ENCODE measurements around the gene FTCDNL1.

The FTCDNL1 gene

DNA sequence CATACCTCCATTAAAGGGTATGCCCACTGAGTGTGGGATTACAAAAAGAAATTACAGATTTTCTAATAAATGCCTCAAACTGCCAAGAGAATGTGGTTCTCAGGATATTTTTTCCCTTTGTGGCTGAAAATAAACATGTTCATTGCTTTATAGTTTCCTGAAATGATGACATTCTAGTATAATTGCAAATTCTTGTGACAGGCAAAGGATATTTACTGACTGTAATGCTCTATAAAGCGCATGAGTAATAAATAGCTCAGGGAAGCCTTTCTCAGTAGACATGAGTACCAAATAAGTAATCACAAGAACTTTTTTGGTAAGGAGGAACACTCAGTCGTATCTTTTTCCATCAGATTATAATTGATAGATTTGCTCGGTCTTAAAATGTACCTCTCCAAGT is 72.3 kb downstream of the FTCDNL1 start:
- DNase-seq: no peak

- DNase-seq: no peak
Observed at GRCh38 chr2:199777916-199778315, 73.1 kb downstream of the FTCDNL1 start.

DNA sequence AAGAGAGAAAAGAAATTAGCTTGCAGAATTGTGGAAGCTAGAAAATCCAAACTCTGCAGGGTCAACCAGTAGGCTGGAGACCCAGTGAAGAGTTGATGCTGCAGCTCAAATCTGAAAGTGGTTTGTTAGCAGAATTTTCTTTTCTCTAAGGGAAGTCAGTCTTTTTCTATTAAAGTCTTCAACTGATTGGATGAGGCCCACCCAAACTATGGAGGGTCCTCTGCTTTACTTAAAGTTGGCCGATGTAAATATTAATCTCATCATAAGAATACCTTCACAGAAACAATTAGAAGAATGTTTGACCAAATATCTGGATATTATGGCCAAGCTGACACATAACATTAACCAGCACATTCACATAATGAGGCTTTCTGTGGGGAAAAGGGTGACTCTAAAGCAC is 73.7 kb downstream of the FTCDNL1 start:
- DNase-seq: no peak

GRCh38 chr2:199775267-199775666 is 75.7 kb downstream of the FTCDNL1 start:
- no peak for DNase-seq

- DNase-seq: no peak
Observed at GRCh38 chr2:199772035-199772976, 78.7 kb downstream of the FTCDNL1 start.

DNA sequence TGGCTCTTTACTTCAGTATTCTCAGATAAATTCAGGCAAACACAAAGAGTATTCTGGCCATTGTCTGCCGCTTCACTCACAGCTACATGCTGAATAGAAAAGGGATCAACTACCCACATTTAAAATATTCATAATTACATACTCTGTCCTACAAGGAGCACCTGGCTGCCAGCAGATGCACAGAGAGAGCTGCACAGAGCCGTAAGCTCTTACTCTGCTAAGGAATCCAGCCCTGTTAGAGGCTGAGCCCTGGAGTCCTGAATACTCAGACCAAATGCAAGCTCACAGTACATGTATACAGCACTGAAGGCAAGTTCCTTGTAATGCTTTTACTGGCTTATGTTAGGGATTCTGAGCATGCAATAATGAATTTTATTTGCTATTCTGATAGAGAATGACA is 80.3 kb downstream of the FTCDNL1 start:
- DNase-seq: no peak

- DNase-seq: no peak
Observed at GRCh38 chr2:199765646-199766045, 85.3 kb downstream of the FTCDNL1 start.

DNA sequence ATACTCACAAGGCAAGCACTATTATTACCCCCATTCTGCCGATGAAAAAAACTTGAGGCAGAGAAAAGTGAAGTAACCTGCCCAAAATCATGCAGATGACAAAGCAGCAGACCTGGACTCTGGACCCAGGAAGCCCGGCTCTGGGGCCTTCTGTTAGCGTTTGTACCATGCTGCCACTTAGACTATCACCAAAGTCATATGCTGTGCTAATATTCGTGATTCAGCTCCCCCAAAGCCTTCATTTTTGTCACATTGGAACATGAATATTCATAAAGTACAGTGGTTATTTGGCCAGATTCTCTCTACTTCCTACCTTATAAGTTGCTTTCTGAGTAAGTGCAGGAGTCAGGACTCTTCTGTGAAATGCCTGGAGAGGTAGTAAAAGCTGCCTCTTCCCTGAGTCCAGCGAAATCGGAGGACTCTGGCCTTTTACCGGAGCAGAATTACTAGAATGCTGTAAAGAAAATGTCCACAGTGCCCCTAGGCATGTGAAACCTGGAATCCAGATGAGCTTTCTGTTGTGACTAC is 86.7 kb downstream of the FTCDNL1 start:
- DNase-seq: no peak

DNA sequence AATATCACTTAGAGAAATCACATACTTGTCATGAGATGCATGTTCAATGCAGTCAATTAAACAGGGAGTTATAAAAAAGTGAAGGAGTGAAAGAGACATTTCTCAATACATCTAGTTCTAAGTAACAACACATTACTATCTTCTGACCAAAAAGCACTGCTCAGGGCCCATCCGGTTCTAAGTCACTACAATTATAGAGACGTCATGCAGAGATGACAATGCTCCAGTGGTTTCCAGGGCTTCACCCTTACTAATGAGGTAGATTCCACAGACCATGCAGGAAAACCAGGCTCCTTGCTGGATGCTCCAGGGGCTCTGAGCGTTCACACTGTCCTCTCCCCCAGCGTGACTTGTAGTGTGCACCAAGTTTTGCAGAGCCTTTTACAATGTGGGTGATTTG is 88.0 kb downstream of the FTCDNL1 start:
- DNase-seq: no peak

GRCh38 chr2:199760574-199760973 is 90.4 kb downstream of the FTCDNL1 start:
- no peak for DNase-seq

DNA sequence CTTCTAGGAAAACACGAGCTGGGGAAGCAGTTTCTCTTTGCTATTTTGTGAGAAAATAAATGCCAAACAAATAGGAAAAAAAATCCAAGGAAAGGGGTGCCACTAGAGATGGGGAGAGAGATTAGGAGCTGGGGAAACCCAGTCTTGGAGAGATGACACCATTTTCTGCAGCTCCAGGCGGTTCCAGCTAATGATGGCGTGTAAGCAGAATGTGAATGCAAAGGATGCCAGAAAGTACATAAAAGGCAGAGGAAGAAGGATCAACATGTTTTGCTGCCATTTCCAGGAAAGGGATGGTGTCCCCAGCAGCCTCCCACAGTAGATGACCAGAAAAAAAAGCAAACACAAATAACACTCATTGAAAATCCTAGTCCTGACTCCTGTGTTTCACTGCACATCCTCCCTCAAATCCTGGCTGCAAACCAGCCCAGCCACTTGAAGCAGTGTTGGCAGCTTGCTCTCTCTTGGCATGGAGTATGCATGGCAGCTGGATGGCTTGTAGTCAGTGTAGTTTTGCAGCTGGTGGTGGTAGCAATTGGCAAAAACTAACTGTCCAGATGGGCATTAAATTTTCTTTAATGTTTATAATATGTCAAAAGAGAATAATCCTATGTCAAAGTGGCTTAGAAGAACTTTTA is 93.6 kb downstream of the FTCDNL1 start:
- no peak for DNase-seq

GRCh38 chr2:199756743-199757142 is 94.2 kb downstream of the FTCDNL1 start:
- no peak for DNase-seq

DNA sequence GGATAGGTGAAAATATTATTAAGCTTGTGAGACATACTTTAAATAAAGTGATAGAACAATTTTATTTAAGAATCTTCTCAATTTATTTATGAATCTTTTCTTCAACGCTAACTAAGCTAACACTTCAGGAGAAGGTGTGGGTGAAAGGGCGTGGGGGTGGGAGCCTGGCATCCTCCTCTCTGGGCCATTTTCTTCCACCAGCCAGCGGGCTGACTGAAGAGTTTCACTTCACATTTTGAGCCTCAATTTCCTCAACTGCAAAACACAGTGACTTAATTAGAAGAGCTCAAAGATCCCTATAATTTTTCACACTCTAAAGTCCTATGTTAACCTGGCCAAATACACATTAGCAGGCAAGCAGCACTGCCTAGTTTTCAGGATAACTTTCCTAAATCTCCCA is 94.8 kb downstream of the FTCDNL1 start:
- no peak for DNase-seq

GRCh38 chr2:199754766-199755165 is 96.2 kb downstream of the FTCDNL1 start:
- no peak for DNase-seq

DNA sequence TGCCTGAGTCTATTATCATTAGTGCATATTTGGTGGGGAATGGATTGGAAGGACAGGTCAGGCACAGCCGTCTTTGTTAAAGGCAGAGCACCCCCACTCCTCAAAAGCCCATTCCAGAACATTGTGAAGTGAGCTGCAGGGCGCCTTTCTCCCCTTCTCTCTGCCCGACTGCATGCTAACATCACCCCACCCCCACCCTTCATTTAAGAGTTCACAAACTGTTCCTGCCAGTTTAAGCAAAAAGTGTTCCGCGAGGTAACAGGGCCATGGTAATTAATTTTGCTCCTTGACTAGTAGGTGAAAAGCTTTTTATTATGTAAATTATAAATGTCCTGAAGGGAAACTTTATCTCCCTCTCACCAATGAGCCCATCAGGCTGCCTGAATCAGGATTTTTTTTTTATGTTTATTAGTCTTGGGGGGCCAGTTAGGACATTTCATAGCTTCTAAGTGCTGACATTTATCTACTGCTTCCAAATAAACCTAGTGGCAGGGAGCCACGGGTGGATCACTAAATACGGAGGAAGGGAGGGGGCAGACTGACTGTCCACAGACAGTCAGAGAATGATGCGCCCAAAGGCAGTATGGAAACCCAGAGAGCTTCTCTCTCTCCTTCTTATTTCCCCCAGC is 99.4 kb downstream of the FTCDNL1 start:
- DNase-seq: no peak

DNA sequence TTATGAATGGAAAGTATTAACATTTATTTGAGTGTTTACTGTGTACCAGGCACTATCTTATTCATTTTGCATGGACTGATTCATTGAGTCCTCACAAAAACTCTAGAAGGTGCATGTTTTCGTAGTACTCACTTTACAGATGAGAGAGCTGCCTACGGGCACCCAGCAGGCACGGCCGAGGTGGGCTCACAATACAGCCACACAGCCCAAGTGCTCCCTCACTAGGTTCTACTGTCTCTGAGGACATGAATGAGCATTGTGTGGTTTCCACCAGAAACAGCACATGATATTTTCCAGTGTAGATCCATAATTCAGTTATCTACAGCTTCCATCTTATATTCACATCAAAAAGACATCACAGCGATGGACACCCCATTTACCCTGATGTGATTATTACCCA is 101.4 kb downstream of the FTCDNL1 start:
- no peak for DNase-seq

- no peak for DNase-seq
Observed at GRCh38 chr2:199744724-199745123, 106.3 kb downstream of the FTCDNL1 start.

DNA sequence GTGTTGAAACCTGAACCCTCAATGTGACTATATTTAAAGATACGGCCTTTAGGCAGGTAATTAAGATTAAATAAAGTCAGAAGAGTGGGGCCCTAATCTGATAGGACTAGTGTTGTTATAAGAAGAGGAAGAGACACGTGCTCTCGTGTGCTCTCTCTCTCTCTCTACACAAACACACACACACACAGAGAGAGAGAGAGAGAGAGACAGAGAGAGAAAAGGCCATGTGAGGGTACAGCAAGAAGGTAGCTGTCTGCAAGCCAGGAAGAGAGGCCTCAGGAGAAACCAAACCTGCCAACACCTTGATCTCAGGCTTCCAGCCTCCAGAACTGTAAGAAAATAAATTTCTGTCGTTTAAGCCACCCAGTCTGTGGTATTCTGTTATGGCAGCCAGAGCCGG is 106.7 kb downstream of the FTCDNL1 start:
- no peak for DNase-seq

DNA sequence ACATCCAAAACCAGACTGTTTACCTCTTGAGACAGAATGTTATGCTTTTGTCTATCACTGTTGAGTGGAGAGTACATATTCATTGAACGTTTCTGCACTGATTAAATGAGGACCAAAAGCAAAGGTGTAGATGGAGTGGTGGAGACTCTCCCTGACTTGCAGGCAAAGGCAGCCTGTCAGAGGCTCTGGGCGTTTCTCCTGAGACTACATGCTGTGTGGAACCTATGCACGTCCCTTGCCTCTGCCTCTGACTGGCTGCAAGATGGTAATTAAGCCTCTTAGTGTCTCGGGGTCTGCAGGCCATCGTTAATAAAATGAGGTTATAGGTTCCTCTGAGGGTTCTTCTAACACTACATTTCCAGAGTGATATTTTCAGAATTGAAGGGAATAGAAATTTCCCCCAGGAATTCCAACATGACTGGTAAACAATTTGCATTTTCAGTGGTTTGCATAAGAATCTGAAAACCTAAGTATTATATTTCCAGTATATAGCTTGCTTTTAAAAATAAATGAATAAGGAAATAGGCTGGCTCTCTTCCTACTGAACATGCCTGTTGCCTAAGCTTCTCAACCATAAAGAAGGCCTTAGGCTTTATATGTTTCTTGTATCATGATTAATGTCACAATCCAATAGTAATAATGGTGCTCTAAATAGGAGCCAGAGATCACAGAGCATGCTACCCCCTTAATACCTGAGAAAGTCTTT is 107.4 kb downstream of the FTCDNL1 start:
- DNase-seq: no peak

- DNase-seq: no peak
Observed at GRCh38 chr2:199742884-199743283, 108.1 kb downstream of the FTCDNL1 start.

GRCh38 chr2:199740111-199740428 is 110.9 kb downstream of the FTCDNL1 start:
- no peak for DNase-seq

GRCh38 chr2:199739413-199740110 is 111.4 kb downstream of the FTCDNL1 start:
- DNase-seq: peak; percentile 73 to 74
